HCT116 (cell line): ENCODE data around the gene HBG2. TPM values are rescaled to one million over a fixed set of nuclear protein-coding genes. Genes with fewer than 3 reads are reported as not detected.

Experiments
- ATAC-seq: fragments of 200-7000 bp; cut with Tn5 transposase; 2 replicates; pipeline ENCODE4 v1.9.1; 2020; ENCODE audit warnings: mild to moderate bottlenecking, moderate library complexity
- BruUV-seq: library from RNA; stranded (reverse); fragments of 400-500 nt; replicated peaks from 2 replicates; lab custom pipeline; 2021; lab: Mats Ljungman, UMichigan
- CTCF ChIA-PET: fragments of 300-600 bp; sonication (Branson Sonifier 250); formaldehyde crosslinking; loops from one replicate; lab custom pipeline; 2021; ENCODE audit warnings: antibody characterized with exemption; lab: Charles Lee
- POLR2A ChIA-PET: fragments of 300-600, 350-600 bp; sonication (Branson Sonifier 250); formaldehyde crosslinking; loops from one replicate; lab custom pipeline; 2021; ENCODE audit warnings: antibody characterized with exemption; lab: Charles Lee
- RAD21 ChIA-PET, 2 experiments: fragments of 300-600 bp; sonication (Branson Sonifier 250); formaldehyde crosslinking; loops; one replicate each; lab custom pipeline; 2023; ENCODE audit warnings: low total read pairs in 2 of 2; ENCODE audit not compliant: uncharacterized antibody in 2 of 2, unreplicated experiment in 2 of 2, low non-redundant PET in 1 of 2; lab: Charles Lee
- DNase-seq: peaks from one replicate; pipeline ENCODE4 v3.0.0-alpha.2; 2010; ENCODE audit warnings: low read depth, low spot score
- H2AFZ ChIP-seq: fragments of 200-600 bp; shearing (Covaris generic), sonication (generic); 2 replicates; pipeline ENCODE4 v1.6.1; 2017; ENCODE audit warnings: low read depth, mixed run types, mixed read lengths, antibody characterized with exemption, low read length; ENCODE audit not compliant: poor library complexity, severe bottlenecking
- H3K27ac ChIP-seq: 2 replicates; pipeline ENCODE4 v1.5.1; 2012; ENCODE audit warnings: low read depth, low read length
- H3K27me3 ChIP-seq: fragments of 200-600 bp; sonication (generic); 2 replicates; pipeline ENCODE4 v1.6.1; 2016; ENCODE audit warnings: mixed run types, low read length, mixed read lengths; ENCODE audit not compliant: insufficient read depth
- H3K36me3 ChIP-seq, 2 experiments: fragments of 200-500 bp in 1 of 2; fragments of 200-600 bp in 1 of 2; sonication (Bioruptor generic) in 1 of 2; sonication (generic) in 1 of 2; 2 replicates each; pipeline versions ENCODE4 v1.5.1 to v1.6.1; 2014 to 2016; ENCODE audit warnings: low read length in 2 of 2, inconsistent platforms in 1 of 2, mixed read lengths in 1 of 2, mixed run types in 1 of 2; ENCODE audit not compliant: insufficient read depth in 2 of 2, control insufficient read depth in 1 of 2
- H3K4me1 ChIP-seq, 2 experiments: fragments of 200-600 bp in 1 of 2; sonication (generic) in 1 of 2; 2 replicates each; pipeline versions ENCODE4 v1.5.1 to v1.6.1; 2012 to 2017; ENCODE audit warnings: low read length in 2 of 2, inconsistent platforms in 1 of 2, mild to moderate bottlenecking in 1 of 2, mixed read lengths in 1 of 2, mixed run types in 1 of 2, moderate library complexity in 1 of 2; ENCODE audit not compliant: insufficient read depth in 2 of 2, control insufficient read depth in 1 of 2
- H3K4me2 ChIP-seq: fragments of 200-600 bp; sonication (generic); 2 replicates; pipeline ENCODE4 v1.6.1; 2017; ENCODE audit warnings: mixed run types, low read length, mixed read lengths
- H3K4me3 ChIP-seq, 2 experiments: fragments of 200-600 bp in 1 of 2; sonication (generic) in 1 of 2; replicated peaks in 1 of 2; 2 replicates each; pipeline ENCODE4 v1.5.1; 2011 to 2016; ENCODE audit warnings: low read length in 2 of 2, control low read depth in 1 of 2, low read depth in 1 of 2, mild to moderate bottlenecking in 1 of 2, mixed read lengths in 1 of 2, mixed run types in 1 of 2
- H3K79me2 ChIP-seq: fragments of 200-600 bp; sonication (generic); 2 replicates; pipeline ENCODE4 v1.6.1; 2017; ENCODE audit warnings: mild to moderate bottlenecking, mixed run types, low read length, moderate library complexity, mixed read lengths; ENCODE audit not compliant: insufficient read depth
- H3K9ac ChIP-seq: fragments of 200-600 bp; sonication (generic); 2 replicates; pipeline ENCODE4 v1.6.1; 2016; ENCODE audit warnings: low read length, mixed read lengths
- H3K9me2 ChIP-seq: fragments of 200-600 bp; sonication (generic), shearing (Covaris generic); 2 replicates; pipeline ENCODE4 v1.6.1; 2017; ENCODE audit warnings: mixed run types, mild to moderate bottlenecking, moderate library complexity; ENCODE audit not compliant: insufficient read depth
- H3K9me3 ChIP-seq, 2 experiments: fragments of 200-500 bp in 1 of 2; fragments of 200-600 bp in 1 of 2; sonication (Bioruptor generic) in 1 of 2; sonication (generic) in 1 of 2; 2 replicates each; pipeline ENCODE4 v1.6.1; 2014 to 2017; ENCODE audit warnings: low read length in 2 of 2, mixed read lengths in 2 of 2, inconsistent platforms in 1 of 2, low read depth in 1 of 2, mild to moderate bottlenecking in 1 of 2, mixed run types in 1 of 2, moderate library complexity in 1 of 2; ENCODE audit not compliant: control insufficient read depth in 1 of 2, insufficient read depth in 1 of 2
- H4K20me1 ChIP-seq: fragments of 200-600 bp; sonication (generic), shearing (Covaris generic); 2 replicates; pipeline ENCODE4 v1.6.1; 2017; ENCODE audit warnings: mixed run types, mild to moderate bottlenecking, moderate library complexity; ENCODE audit not compliant: insufficient read depth
- CBX3 ChIP-seq: IDR thresholded peaks from 2 replicates; pipeline ENCODE4 v1.6.1; 2012; ENCODE audit warnings: low read depth
- EGR1 ChIP-seq: IDR thresholded peaks from 2 replicates; pipeline ENCODE4 v1.6.1; 2012; ENCODE audit warnings: low read depth
- ELF1 ChIP-seq: IDR thresholded peaks from 2 replicates; pipeline ENCODE4 v1.6.1; 2012; ENCODE audit warnings: low read depth, borderline replicate concordance
- EZH2 ChIP-seq: fragments of 200-600 bp; sonication (generic); IDR thresholded peaks from 2 replicates; pipeline ENCODE4 v1.6.1; 2017; ENCODE audit warnings: antibody characterized with exemption, mixed run types
- EZH2phosphoT487 ChIP-seq: fragments of 200-600 bp; IDR thresholded peaks from 2 replicates; pipeline ENCODE4 v1.6.1; 2018; ENCODE audit warnings: antibody characterized with exemption, borderline replicate concordance
- FOSL1 ChIP-seq: IDR thresholded peaks from 2 replicates; pipeline ENCODE4 v1.6.1; 2012; ENCODE audit warnings: low read depth
- JUND ChIP-seq: IDR thresholded peaks from 2 replicates; pipeline ENCODE4 v1.6.1; 2012
- POLR2AphosphoS5 ChIP-seq: IDR thresholded peaks from 2 replicates; pipeline ENCODE4 v1.6.1; 2011; ENCODE audit warnings: mild to moderate bottlenecking, low read depth, low read length, moderate library complexity
- RAD21 ChIP-seq: IDR thresholded peaks from 2 replicates; pipeline ENCODE4 v1.6.1; 2012; ENCODE audit warnings: low read depth, mild to moderate bottlenecking
- REST ChIP-seq: IDR thresholded peaks from 2 replicates; pipeline ENCODE4 v1.6.1; 2012; ENCODE audit warnings: low read depth
- SRF ChIP-seq: IDR thresholded peaks from 2 replicates; pipeline ENCODE4 v1.6.1; 2012; ENCODE audit warnings: low read depth
- ZFX ChIP-seq: fragments of 450-650 bp; IDR thresholded peaks from 2 replicates; pipeline ENCODE4 v1.6.1; 2017
- ZNF274 ChIP-seq: fragments of 200-500 bp; sonication (Bioruptor generic); IDR thresholded peaks from 2 replicates; pipeline ENCODE4 v1.6.1; 2014; ENCODE audit warnings: mild to moderate bottlenecking, low read depth, low read length, inconsistent platforms
- intact Hi-C: fragments of 100-400 bp; cut with micrococcal nuclease; formaldehyde crosslinking; loops from 2 replicates; pipeline ENCODE4 v1.10.0; 2022
- total RNA-seq: library from RNA; stranded (reverse); gene quantifications from one replicate; pipeline ENCODE4 v1.2.1, GENCODE V29; 2021; ENCODE audit not compliant: unreplicated experiment
- TF ChIP-seq, protein P1 (sequence below), 3 experiments: fragments of 200-600 bp in 1 of 3; sonication (generic) in 1 of 3; IDR thresholded peaks in 2 of 3; conservative IDR thresholded peaks in 1 of 3; 2 replicates each; pipeline ENCODE4 v1.5.1; 2012 to 2017; ENCODE audit warnings: low read depth in 2 of 3, low read length in 2 of 3, antibody characterized with exemption in 1 of 3, borderline replicate concordance in 1 of 3, control low read depth in 1 of 3, mild to moderate bottlenecking in 1 of 3, mixed read lengths in 1 of 3, mixed run types in 1 of 3, moderate library complexity in 1 of 3; ENCODE audit not compliant: insufficient read depth in 1 of 3
- TF ChIP-seq, protein P2 (sequence below): IDR thresholded peaks from 2 replicates; pipeline ENCODE4 v1.6.1; 2011; ENCODE audit warnings: mild to moderate bottlenecking, low read length, moderate library complexity; ENCODE audit not compliant: insufficient replicate concordance; ENCODE audit errors: extremely low read depth
- TF ChIP-seq, protein P3 (sequence below): IDR thresholded peaks from 2 replicates; pipeline ENCODE4 v1.6.1; 2012

Gene HBG2
- total RNA-seq, 1 experiment from 2014 or later, result 48.1 TPM

DNA sequence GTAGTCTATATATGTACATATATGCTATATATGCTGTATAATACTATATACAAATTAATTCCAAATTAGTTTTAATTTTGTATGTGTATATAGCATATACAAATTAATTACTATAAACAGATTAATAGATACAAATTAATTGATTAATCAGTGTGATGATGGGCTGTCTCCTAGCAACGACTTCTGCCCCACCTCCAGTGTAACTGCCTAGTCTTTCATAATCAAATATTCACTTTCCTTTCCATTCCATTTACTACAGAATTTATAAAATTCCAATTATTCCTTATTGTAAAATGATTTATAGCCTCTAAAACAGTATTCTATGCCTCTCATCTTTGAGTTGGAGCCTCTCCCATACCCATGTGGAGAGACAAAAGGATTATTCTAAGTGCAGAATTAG is 21.3 kb downstream of the HBG2 start (continued):
- TF ChIP-seq JUND (no peak), ELF1 (no peak), CBX3 (no peak), EGR1 (no peak), POLR2AphosphoS5 (no peak)
- TF ChIP-seq, protein P1, sequence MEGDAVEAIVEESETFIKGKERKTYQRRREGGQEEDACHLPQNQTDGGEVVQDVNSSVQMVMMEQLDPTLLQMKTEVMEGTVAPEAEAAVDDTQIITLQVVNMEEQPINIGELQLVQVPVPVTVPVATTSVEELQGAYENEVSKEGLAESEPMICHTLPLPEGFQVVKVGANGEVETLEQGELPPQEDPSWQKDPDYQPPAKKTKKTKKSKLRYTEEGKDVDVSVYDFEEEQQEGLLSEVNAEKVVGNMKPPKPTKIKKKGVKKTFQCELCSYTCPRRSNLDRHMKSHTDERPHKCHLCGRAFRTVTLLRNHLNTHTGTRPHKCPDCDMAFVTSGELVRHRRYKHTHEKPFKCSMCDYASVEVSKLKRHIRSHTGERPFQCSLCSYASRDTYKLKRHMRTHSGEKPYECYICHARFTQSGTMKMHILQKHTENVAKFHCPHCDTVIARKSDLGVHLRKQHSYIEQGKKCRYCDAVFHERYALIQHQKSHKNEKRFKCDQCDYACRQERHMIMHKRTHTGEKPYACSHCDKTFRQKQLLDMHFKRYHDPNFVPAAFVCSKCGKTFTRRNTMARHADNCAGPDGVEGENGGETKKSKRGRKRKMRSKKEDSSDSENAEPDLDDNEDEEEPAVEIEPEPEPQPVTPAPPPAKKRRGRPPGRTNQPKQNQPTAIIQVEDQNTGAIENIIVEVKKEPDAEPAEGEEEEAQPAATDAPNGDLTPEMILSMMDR (IDR thresholded peaks at IDR 0.05 in 2 of 3, conservative IDR thresholded peaks at IDR 0.05 in 1 of 3; ENCODE audit: borderline replicate concordance in 1 of 3, insufficient read depth in 1 of 3, low read depth in 2 of 3, low read length in 2 of 3), result no peak

GRCh38 chr11:5232821-5233220 is 21.8 kb downstream of the HBG2 start:
- ATAC-seq, result no peak
- no peak for DNase-seq
- ChIA-PET CTCF (no interaction called here), RAD21 (no interaction called here), POLR2A (no interaction called here)
- no TSS peak for BruUV-seq
- no peak overlapping the region for H2AFZ ChIP-seq
- H3K9ac ChIP-seq, result no peak overlapping the region
- H3K36me3 ChIP-seq, result no peaks in the 10 kb centered on the region
- H3K9me3 ChIP-seq, result no peaks in the 10 kb centered on the region
- H3K4me3 ChIP-seq, result no peak overlapping the region
- H3K4me2 ChIP-seq, result no peak overlapping the region
- H4K20me1 ChIP-seq, result no peaks in the 10 kb centered on the region
- H3K27ac ChIP-seq, result no peak overlapping the region
- no peaks in the 10 kb centered on the region for H3K4me1 ChIP-seq
- H3K27me3 ChIP-seq, result peaks cover 23% of the 10 kb centered on the region
- no peaks in the 10 kb centered on the region for H3K9me2 ChIP-seq
- no peaks in the 10 kb centered on the region for H3K79me2 ChIP-seq
- intact Hi-C loops, result no loop called here
- no peak for TF ChIP-seq JUND
- no peak for TF ChIP-seq ZFX
- TF ChIP-seq ELF1, result no peak
- TF ChIP-seq ZNF274, result no peak
- TF ChIP-seq, protein P2, sequence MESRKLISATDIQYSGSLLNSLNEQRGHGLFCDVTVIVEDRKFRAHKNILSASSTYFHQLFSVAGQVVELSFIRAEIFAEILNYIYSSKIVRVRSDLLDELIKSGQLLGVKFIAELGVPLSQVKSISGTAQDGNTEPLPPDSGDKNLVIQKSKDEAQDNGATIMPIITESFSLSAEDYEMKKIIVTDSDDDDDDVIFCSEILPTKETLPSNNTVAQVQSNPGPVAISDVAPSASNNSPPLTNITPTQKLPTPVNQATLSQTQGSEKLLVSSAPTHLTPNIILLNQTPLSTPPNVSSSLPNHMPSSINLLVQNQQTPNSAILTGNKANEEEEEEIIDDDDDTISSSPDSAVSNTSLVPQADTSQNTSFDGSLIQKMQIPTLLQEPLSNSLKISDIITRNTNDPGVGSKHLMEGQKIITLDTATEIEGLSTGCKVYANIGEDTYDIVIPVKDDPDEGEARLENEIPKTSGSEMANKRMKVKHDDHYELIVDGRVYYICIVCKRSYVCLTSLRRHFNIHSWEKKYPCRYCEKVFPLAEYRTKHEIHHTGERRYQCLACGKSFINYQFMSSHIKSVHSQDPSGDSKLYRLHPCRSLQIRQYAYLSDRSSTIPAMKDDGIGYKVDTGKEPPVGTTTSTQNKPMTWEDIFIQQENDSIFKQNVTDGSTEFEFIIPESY, result no peak
- TF ChIP-seq EZH2, result no peak
- TF ChIP-seq, protein P3, sequence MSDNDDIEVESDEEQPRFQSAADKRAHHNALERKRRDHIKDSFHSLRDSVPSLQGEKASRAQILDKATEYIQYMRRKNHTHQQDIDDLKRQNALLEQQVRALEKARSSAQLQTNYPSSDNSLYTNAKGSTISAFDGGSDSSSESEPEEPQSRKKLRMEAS, result no peak
- TF ChIP-seq EZH2phosphoT487, result no peak
- no peak for TF ChIP-seq FOSL1
- TF ChIP-seq SRF, result no peak
- no peak for TF ChIP-seq RAD21
- no peak for TF ChIP-seq REST
- TF ChIP-seq, protein P1 (IDR thresholded peaks at IDR 0.05 in 2 of 3, conservative IDR thresholded peaks at IDR 0.05 in 1 of 3; ENCODE audit: borderline replicate concordance in 1 of 3, insufficient read depth in 1 of 3, low read depth in 2 of 3, low read length in 2 of 3), result no peak
